ENCODE data around the gene MAP4K2. TPM values are rescaled to one million over a fixed set of nuclear protein-coding genes. Genes with fewer than 3 reads are reported as not detected.

The MAP4K2 gene
- total and polyA plus RNA-seq, 2 of the 13 experiments (the other 11 are each of a cell fraction or from before 2014, with no cell fraction given) = 8.3 to 17.6 TPM

- peak; percentile 57; the same call in 1 of the 2 replicates for TF ChIP-seq ZNF800 (CRISPR knock-in tag; IDR thresholded peaks at IDR 0.05)
- peak; percentile 77; the same call in 1 of the 2 replicates for TF ChIP-seq TBX2 (CRISPR knock-in tag; IDR thresholded peaks at IDR 0.05; ENCODE audit: borderline replicate concordance)
- TF ChIP-seq KDM2A (CRISPR knock-in tag; IDR thresholded peaks at IDR 0.05; ENCODE audit: borderline replicate concordance, low read depth) = peak; percentile 54
- TF ChIP-seq ZNF547 (CRISPR knock-in tag; IDR thresholded peaks at IDR 0.05) = peak; percentile 54; the same call in 1 of the 2 replicates
- peak; percentile 60; the same call in 1 of the 2 replicates for TF ChIP-seq ERF (CRISPR knock-in tag; IDR thresholded peaks at IDR 0.05)
- no peak for TF ChIP-seq ZNF616 (CRISPR knock-in tag; IDR thresholded peaks at IDR 0.05; ENCODE audit: low read depth)
- peak; percentile 33; the same call in 1 of the 2 replicates for TF ChIP-seq KDM5B (CRISPR knock-in tag; IDR thresholded peaks at IDR 0.05; ENCODE audit: borderline replicate concordance)
- no peak for TF ChIP-seq USF2 (IDR thresholded peaks at IDR 0.05; ENCODE audit: low read depth, low read length)
- no peak for TF ChIP-seq USF2 (CRISPR knock-in tag; IDR thresholded peaks at IDR 0.05; ENCODE audit: borderline replicate concordance)
- 0 out of 2 replicates have a peak, but pooled peaks have one; percentile 39 for TF ChIP-seq TP53 (CRISPR knock-in tag; conservative IDR thresholded peaks at IDR 0.05)
- TF ChIP-seq ZNF792 (CRISPR knock-in tag; IDR thresholded peaks at IDR 0.05) = peak; percentile 36; the same call in 1 of the 2 replicates
- TF ChIP-seq ZNF574 (CRISPR knock-in tag; IDR thresholded peaks at IDR 0.05) = peak; percentile 92
- peak; percentile 77; the same call in 1 of the 2 replicates for TF ChIP-seq ZBTB39 (CRISPR knock-in tag; IDR thresholded peaks at IDR 0.05)
- 0 out of 2 replicates have a peak, but pooled peaks have one; percentile 39 for TF ChIP-seq ZFP90 (CRISPR knock-in tag; IDR thresholded peaks at IDR 0.05; ENCODE audit: borderline replicate concordance)
- peak; percentile 48 for TF ChIP-seq ASH2L (IDR thresholded peaks at IDR 0.05; ENCODE audit: insufficient read length, low read depth, low read length)
- TF ChIP-seq BCL3 (CRISPR knock-in tag; IDR thresholded peaks at IDR 0.05) = peak; percentile 59; the same call in 1 of the 2 replicates
- TF ChIP-seq GLI4 (CRISPR knock-in tag; IDR thresholded peaks at IDR 0.05; ENCODE audit: borderline replicate concordance) = no peak
- TF ChIP-seq KLF16 (CRISPR knock-in tag; IDR thresholded peaks at IDR 0.05) = peak in 1 of 2 experiments; percentile 82; a peak in 1 of 4 replicates
Measured at GRCh38 chr11:64810271-64810890, 7.4 kb upstream of the MAP4K2 start, which contains the start of gene MEN1 (continued).
